Ovary (tissue), 3 donors: ENCODE measurements around the gene ZNF8.

Source experiments
- CTCF ChIP-seq, 3 donors: fragments of 450-650 bp in 2 of 3; fragments of 200-600 bp in 1 of 3; IDR thresholded peaks; one replicate each; pipeline versions ENCODE4 v1.5.1 to v1.8.0; 2016 to 2022; ENCODE audit warnings: antibody characterized with exemption in 3 of 3, mild to moderate bottlenecking in 1 of 3
- EP300 ChIP-seq: sonication (generic); formaldehyde crosslinking; IDR thresholded peaks from one replicate; pipeline ENCODE4 v1.6.1; 2017; ENCODE audit warnings: antibody characterized with exemption
- POLR2A ChIP-seq: fragments of 450-650 bp; IDR thresholded peaks from one replicate; pipeline ENCODE4 v1.6.1; 2017; ENCODE audit warnings: antibody characterized with exemption, mild to moderate bottlenecking, moderate library complexity
- donor health status: DM: no; HTN: no; CAD: no.

- TF ChIP-seq POLR2A (no peak), CTCF (IDR thresholded peaks at IDR 0.05) (no peak), EP300 (no peak)
These were observed 35.4 kb upstream of the ZNF8 start for GRCh38 chr19:58243351-58243750.
